ENCODE results near the gene DKK2.

DKK2 gene

DNA sequence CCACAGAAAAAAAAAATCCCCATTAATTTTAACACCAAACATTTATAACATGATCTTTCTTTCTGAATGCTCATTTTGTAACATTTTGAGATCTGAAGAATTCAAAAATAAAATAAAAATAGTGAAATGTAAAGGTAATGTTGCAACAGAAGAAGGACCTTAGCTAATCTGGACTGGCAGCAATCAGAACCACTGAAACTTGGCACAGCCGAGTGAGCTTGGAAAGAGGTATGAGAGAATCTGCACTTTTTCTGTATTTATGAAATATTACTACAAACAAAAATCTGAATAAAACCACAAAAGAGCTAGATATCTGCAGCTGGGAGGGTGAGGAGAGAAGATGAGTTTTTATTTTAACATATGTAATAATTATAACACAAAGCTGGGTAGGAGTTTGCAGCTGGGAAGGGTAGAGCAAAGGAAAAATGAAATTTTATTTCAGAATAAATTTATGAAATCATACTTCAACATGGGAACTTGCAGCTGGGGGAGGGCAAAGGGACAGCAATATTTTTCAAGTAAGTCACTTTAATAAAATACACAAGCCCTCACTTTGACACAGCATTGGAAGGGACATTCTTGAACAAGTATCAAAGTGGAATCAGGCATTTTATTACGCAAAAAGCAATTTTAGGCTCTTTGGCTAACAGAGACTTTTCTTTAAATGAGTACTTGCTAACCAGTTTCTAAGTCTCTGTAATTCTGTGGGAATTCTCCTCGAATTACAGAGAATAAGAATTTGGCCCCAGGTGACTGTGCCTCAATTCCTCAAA is 26.7 kb downstream of the DKK2 start:
- no peak overlapping the region for H3K4me3 ChIP-seq (ENCODE audit: low read depth in 1 of 2, low read length in 2 of 2)
- no peaks in the 10 kb centered on the region for H3K36me3 ChIP-seq (ENCODE audit: control insufficient read depth in 1 of 2, insufficient read depth in 2 of 2, low read length in 2 of 2)
- H3K27me3 ChIP-seq (ENCODE audit: low read depth, low read length) = no peaks in the 10 kb centered on the region
- H3K27ac ChIP-seq (ENCODE audit: low read length) = no peak overlapping the region
- no peaks in the 10 kb centered on the region for H3K4me1 ChIP-seq (ENCODE audit: control insufficient read depth in 1 of 2, insufficient read depth in 2 of 2, low read length in 2 of 2)
- H3K9me3 ChIP-seq (ENCODE audit: control insufficient read depth in 1 of 2, low read length in 2 of 2) = no peaks in the 10 kb centered on the region

DNA sequence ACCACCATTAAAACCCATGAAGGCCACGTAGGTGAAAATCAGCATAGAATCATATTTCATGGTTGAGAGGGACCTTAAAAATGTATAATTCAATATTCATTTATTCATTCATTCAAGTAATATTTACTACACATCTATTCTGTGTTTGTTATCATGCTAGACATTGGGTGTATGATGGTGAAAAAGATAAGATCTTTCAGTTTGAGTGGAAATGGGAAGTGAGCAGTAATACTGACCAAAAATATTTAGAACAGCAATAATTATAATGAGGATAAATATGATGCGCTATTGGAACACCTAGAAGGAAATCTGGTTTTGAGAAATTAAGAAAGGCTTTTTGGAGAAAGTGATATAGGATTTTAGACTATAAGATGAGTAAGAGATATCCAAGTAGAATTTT is 28.0 kb downstream of the DKK2 start:
- Histone ChIP-seq H3K9me3 (ENCODE audit: control insufficient read depth in 1 of 2, low read length in 2 of 2) (no peaks in the 10 kb centered on the region), H3K36me3 (ENCODE audit: control insufficient read depth in 1 of 2, insufficient read depth in 2 of 2, low read length in 2 of 2) (no peaks in the 10 kb centered on the region), H3K27me3 (ENCODE audit: low read depth, low read length) (no peaks in the 10 kb centered on the region), H3K4me3 (ENCODE audit: low read depth in 1 of 2, low read length in 2 of 2) (no peak overlapping the region), H3K27ac (ENCODE audit: low read length) (no peak overlapping the region), H3K4me1 (ENCODE audit: control insufficient read depth in 1 of 2, insufficient read depth in 2 of 2, low read length in 2 of 2) (no peaks in the 10 kb centered on the region)

DNA sequence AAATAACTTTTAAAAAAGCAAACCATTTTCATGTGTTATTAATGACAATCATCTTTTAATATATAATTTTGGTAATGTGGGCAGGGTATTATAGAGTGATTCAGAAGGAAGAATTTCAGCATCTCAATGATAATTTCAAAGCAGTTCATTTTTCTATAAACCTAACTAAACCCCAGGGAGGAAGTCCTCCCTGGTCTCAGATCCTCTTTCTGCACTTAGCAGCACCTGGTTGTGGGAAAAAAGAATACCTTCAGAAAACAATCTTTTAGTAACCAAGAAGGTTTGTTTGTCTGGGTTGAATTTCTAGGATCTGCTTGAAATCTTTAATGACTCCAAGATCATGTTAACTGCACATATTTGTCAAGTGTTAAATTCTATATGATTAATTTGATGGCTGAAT is 29.9 kb downstream of the DKK2 start:
- Histone ChIP-seq H3K9me3 (ENCODE audit: control insufficient read depth in 1 of 2, low read length in 2 of 2) (no peaks in the 10 kb centered on the region), H3K4me3 (ENCODE audit: low read depth in 1 of 2, low read length in 2 of 2) (no peak overlapping the region), H3K4me1 (ENCODE audit: control insufficient read depth in 1 of 2, insufficient read depth in 2 of 2, low read length in 2 of 2) (no peaks in the 10 kb centered on the region), H3K27me3 (ENCODE audit: low read depth, low read length) (no peaks in the 10 kb centered on the region), H3K36me3 (ENCODE audit: control insufficient read depth in 1 of 2, insufficient read depth in 2 of 2, low read length in 2 of 2) (no peaks in the 10 kb centered on the region), H3K27ac (ENCODE audit: low read length) (no peak overlapping the region)

DNA sequence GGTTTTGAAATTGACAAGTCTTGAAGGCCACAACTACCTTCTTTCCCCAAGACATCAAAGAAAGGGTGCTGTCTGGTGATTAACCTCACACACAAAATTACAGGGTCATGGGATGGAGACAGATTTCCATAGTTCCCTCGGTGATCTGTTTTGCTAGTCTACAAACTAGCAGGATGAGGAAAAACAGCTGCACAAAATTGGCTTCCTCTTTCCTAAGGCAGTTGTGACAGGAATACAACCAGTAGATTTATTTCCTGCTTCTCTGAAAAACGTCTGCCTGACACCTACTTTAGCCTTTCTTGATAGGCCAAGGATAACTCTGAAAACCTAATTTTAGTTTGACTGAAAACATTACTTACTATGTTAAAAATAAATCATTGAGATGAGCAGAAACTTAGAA is 39.6 kb downstream of the DKK2 start:
- no peaks in the 10 kb centered on the region for H3K9me3 ChIP-seq (ENCODE audit: control insufficient read depth in 1 of 2, low read length in 2 of 2)
- no peaks in the 10 kb centered on the region for H3K27me3 ChIP-seq (ENCODE audit: low read depth, low read length)
- no peak overlapping the region for H3K27ac ChIP-seq (ENCODE audit: low read length)
- no peak overlapping the region for H3K4me3 ChIP-seq (ENCODE audit: low read depth in 1 of 2, low read length in 2 of 2)
- H3K4me1 ChIP-seq (ENCODE audit: control insufficient read depth in 1 of 2, insufficient read depth in 2 of 2, low read length in 2 of 2) = no peaks in the 10 kb centered on the region
- no peaks in the 10 kb centered on the region for H3K36me3 ChIP-seq (ENCODE audit: control insufficient read depth in 1 of 2, insufficient read depth in 2 of 2, low read length in 2 of 2)

- Histone ChIP-seq H3K9me3 (ENCODE audit: control insufficient read depth in 1 of 2, low read length in 2 of 2) (no peaks in the 10 kb centered on the region), H3K36me3 (ENCODE audit: control insufficient read depth in 1 of 2, insufficient read depth in 2 of 2, low read length in 2 of 2) (no peaks in the 10 kb centered on the region), H3K27ac (ENCODE audit: low read length) (no peak overlapping the region), H3K4me3 (ENCODE audit: low read depth in 1 of 2, low read length in 2 of 2) (no peak overlapping the region), H3K27me3 (ENCODE audit: low read depth, low read length) (no peaks in the 10 kb centered on the region), H3K4me1 (ENCODE audit: control insufficient read depth in 1 of 2, insufficient read depth in 2 of 2, low read length in 2 of 2) (no peaks in the 10 kb centered on the region)
Observed at GRCh38 chr4:106993827-106994226, 42.3 kb downstream of the DKK2 start.

DNA sequence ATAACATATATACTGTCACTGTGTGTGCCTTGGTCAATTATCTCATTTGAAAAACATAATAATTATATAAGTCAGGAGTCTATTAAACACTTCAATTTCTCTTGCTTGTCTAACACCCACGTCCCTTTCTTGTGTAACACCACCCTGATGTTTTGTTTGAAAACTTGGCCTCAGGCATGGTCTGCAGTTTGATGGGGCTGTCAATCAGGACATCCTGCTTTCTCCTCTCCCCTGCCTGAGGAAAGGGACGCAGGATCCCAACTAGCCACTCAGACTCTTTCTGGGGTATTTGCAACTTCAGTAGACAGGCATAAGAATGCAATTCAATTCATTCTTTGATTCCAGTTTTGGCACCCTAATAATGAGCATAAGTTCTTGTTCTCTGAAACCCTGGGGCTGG is 48.8 kb downstream of the DKK2 start:
- H3K27me3 ChIP-seq (ENCODE audit: low read depth, low read length) = no peaks in the 10 kb centered on the region
- no peaks in the 10 kb centered on the region for H3K9me3 ChIP-seq (ENCODE audit: control insufficient read depth in 1 of 2, low read length in 2 of 2)
- no peak overlapping the region for H3K27ac ChIP-seq (ENCODE audit: low read length)
- H3K4me1 ChIP-seq (ENCODE audit: control insufficient read depth in 1 of 2, insufficient read depth in 2 of 2, low read length in 2 of 2) = no peaks in the 10 kb centered on the region
- no peaks in the 10 kb centered on the region for H3K36me3 ChIP-seq (ENCODE audit: control insufficient read depth in 1 of 2, insufficient read depth in 2 of 2, low read length in 2 of 2)
- no peak overlapping the region for H3K4me3 ChIP-seq (ENCODE audit: low read depth in 1 of 2, low read length in 2 of 2)

DNA sequence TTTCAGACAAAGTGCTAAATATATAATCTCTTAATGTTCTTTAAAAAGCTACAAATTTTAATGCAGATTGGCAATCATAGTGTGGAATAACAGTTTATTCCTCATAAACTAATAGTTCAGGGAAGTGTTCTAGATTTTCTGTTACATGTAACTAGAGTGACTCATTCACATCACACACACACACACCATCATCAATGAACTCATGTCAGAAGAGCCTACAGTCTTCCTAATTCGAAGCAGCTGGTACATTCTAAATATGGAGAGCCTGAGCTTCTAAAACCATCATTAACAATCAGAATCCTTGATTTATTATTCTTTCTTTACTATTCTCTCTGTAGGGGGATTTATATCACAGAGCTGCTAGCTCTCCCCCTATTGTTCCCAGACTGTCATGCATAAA is 49.6 kb downstream of the DKK2 start:
- H3K4me3 ChIP-seq (ENCODE audit: low read depth in 1 of 2, low read length in 2 of 2) = no peak overlapping the region
- H3K36me3 ChIP-seq (ENCODE audit: control insufficient read depth in 1 of 2, insufficient read depth in 2 of 2, low read length in 2 of 2) = no peaks in the 10 kb centered on the region

DNA sequence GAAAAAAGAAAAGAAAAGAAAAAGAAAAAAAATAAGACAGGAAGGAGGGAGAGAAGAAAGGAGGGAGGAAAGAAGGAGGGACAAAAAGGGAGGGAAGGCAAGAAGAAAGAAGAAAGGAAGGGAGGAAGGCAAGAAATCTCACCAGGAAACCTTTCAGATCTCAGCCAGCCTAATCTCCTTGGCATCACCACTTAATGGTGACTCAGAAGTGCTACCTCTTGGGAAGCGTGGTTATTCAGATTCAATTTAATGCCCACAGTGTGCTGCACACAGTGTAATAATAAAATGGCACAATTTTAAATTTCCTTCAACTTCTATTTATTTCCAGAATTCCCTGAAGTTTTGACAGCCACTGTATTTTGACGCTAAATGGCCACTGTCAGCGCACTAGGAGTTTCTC is 50.3 kb downstream of the DKK2 start:
- Histone ChIP-seq H3K27me3 (ENCODE audit: low read depth, low read length) (no peaks in the 10 kb centered on the region), H3K36me3 (ENCODE audit: control insufficient read depth in 1 of 2, insufficient read depth in 2 of 2, low read length in 2 of 2) (no peaks in the 10 kb centered on the region), H3K4me3 (ENCODE audit: low read depth in 1 of 2, low read length in 2 of 2) (no peak overlapping the region), H3K9me3 (ENCODE audit: control insufficient read depth in 1 of 2, low read length in 2 of 2) (no peaks in the 10 kb centered on the region), H3K4me1 (ENCODE audit: control insufficient read depth in 1 of 2, insufficient read depth in 2 of 2, low read length in 2 of 2) (no peaks in the 10 kb centered on the region), H3K27ac (ENCODE audit: low read length) (no peak overlapping the region)

More for the DNA sequence above, 49.6 kb downstream of the DKK2 start:
- Histone ChIP-seq H3K9me3 (ENCODE audit: control insufficient read depth in 1 of 2, low read length in 2 of 2) (no peaks in the 10 kb centered on the region), H3K4me1 (ENCODE audit: control insufficient read depth in 1 of 2, insufficient read depth in 2 of 2, low read length in 2 of 2) (no peaks in the 10 kb centered on the region), H3K27me3 (ENCODE audit: low read depth, low read length) (no peaks in the 10 kb centered on the region), H3K27ac (ENCODE audit: low read length) (no peak overlapping the region)

- H3K27me3 ChIP-seq (ENCODE audit: low read depth, low read length) = no peaks in the 10 kb centered on the region
- no peaks in the 10 kb centered on the region for H3K36me3 ChIP-seq (ENCODE audit: control insufficient read depth in 1 of 2, insufficient read depth in 2 of 2, low read length in 2 of 2)
- no peak overlapping the region for H3K4me3 ChIP-seq (ENCODE audit: low read depth in 1 of 2, low read length in 2 of 2)
- H3K4me1 ChIP-seq (ENCODE audit: control insufficient read depth in 1 of 2, insufficient read depth in 2 of 2, low read length in 2 of 2) = no peaks in the 10 kb centered on the region
- no peaks in the 10 kb centered on the region for H3K9me3 ChIP-seq (ENCODE audit: control insufficient read depth in 1 of 2, low read length in 2 of 2)
- no peak overlapping the region for H3K27ac ChIP-seq (ENCODE audit: low read length)
Observed at GRCh38 chr4:106982711-106983211, 53.4 kb downstream of the DKK2 start.

DNA sequence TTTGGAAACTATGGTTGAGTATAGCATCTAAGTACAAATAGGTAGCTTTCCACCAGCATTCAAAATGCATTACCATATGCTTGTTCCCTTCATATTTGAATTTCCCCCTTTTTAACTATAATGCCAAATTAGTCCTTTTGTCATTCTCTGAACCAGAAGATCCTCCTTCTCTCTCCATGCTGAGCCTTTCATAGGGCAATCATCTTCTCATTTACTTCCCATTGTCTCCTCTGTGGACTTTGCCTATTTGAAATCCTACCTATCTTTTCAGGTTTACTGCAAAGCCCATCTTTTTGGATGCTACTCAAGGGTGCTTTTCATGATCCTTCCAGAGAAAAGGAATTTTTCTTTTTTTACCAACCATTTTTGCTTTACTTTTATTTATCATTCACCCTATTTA is 54.7 kb downstream of the DKK2 start:
- Histone ChIP-seq H3K4me1 (ENCODE audit: control insufficient read depth in 1 of 2, insufficient read depth in 2 of 2, low read length in 2 of 2) (no peaks in the 10 kb centered on the region), H3K27ac (ENCODE audit: low read length) (no peak overlapping the region), H3K27me3 (ENCODE audit: low read depth, low read length) (no peaks in the 10 kb centered on the region), H3K4me3 (ENCODE audit: low read depth in 1 of 2, low read length in 2 of 2) (no peak overlapping the region), H3K9me3 (ENCODE audit: control insufficient read depth in 1 of 2, low read length in 2 of 2) (no peaks in the 10 kb centered on the region), H3K36me3 (ENCODE audit: control insufficient read depth in 1 of 2, insufficient read depth in 2 of 2, low read length in 2 of 2) (no peaks in the 10 kb centered on the region)

- Histone ChIP-seq H3K27me3 (ENCODE audit: low read depth, low read length) (no peaks in the 10 kb centered on the region), H3K9me3 (ENCODE audit: control insufficient read depth in 1 of 2, low read length in 2 of 2) (no peaks in the 10 kb centered on the region), H3K4me3 (ENCODE audit: low read depth in 1 of 2, low read length in 2 of 2) (no peak overlapping the region), H3K4me1 (ENCODE audit: control insufficient read depth in 1 of 2, insufficient read depth in 2 of 2, low read length in 2 of 2) (no peaks in the 10 kb centered on the region), H3K27ac (ENCODE audit: low read length) (no peak overlapping the region), H3K36me3 (ENCODE audit: control insufficient read depth in 1 of 2, insufficient read depth in 2 of 2, low read length in 2 of 2) (no peaks in the 10 kb centered on the region)
Observed at GRCh38 chr4:106979476-106979875, 56.6 kb downstream of the DKK2 start.
